Duodenal mucosa (tissue), 2 donors: ENCODE data around the gene TLCD3B.
"Not testable (repeated sequence)": the region's sequence is repeated elsewhere in the genome, so short reads cannot be mapped to it uniquely, and the experiment has no call there.

ENCODE experiments used
- H3K27ac ChIP-seq: one replicate; pipeline ENCODE4 v1.7.0; 2013; ENCODE audit warnings: low read depth, low read length
- H3K27me3 ChIP-seq, 2 donors: one replicate each; pipeline ENCODE4 v1.7.0; 2013; ENCODE audit warnings: low read length in 2 of 2, control low read depth in 1 of 2; ENCODE audit not compliant: insufficient read depth in 2 of 2, control insufficient read depth in 1 of 2
- H3K36me3 ChIP-seq, 2 donors: one replicate each; pipeline ENCODE4 v1.7.0; 2013; ENCODE audit warnings: low read length in 2 of 2, control low read depth in 1 of 2; ENCODE audit not compliant: insufficient read depth in 2 of 2, control insufficient read depth in 1 of 2
- H3K4me1 ChIP-seq, 2 donors: one replicate each; pipeline ENCODE4 v1.7.0; 2013; ENCODE audit warnings: low read length in 2 of 2, control low read depth in 1 of 2; ENCODE audit not compliant: insufficient read depth in 2 of 2, control insufficient read depth in 1 of 2
- H3K4me3 ChIP-seq, 2 donors: one replicate each; pipeline ENCODE4 v1.7.0; 2013; ENCODE audit warnings: low read length in 2 of 2, low read depth in 1 of 2
- H3K9ac ChIP-seq, 2 donors: one replicate each; pipeline ENCODE4 v1.7.0; 2013; ENCODE audit warnings: low read length in 2 of 2, low read depth in 1 of 2
- H3K9me3 ChIP-seq, 2 donors: one replicate each; pipeline ENCODE4 v1.7.0; 2013; ENCODE audit warnings: low read length in 2 of 2, control low read depth in 1 of 2; ENCODE audit not compliant: control insufficient read depth in 1 of 2

The TLCD3B gene

DNA sequence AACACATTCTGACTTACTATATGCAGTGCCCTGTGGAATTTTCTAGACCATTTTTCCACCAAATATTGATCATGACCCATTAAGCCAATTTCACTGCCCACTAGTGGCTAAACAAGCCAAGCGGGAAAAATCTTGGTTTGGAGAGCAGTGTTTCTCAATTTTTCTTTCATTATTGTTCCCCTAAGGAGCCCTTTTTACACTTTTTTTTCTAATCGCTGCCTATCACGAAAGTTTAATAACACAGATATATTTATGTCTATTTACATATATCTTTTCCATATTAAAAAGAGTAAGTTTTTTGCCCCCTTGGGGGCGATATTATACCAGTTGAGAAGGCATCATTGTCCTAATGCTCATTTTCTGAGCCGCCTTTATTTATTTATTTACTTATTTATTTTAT lies 10.8 kb upstream of the TLCD3B start:
- H3K27me3 ChIP-seq, result no peaks in the 10 kb centered on the region
- H3K4me1 ChIP-seq, result no peaks in the 10 kb centered on the region
- H3K4me3 ChIP-seq, result no peak overlapping the region
- H3K36me3 ChIP-seq, result no peaks in the 10 kb centered on the region
- H3K27ac ChIP-seq, result no peak overlapping the region
- H3K9me3 ChIP-seq, result no peaks in the 10 kb centered on the region
- H3K9ac ChIP-seq, result no peak overlapping the region

DNA sequence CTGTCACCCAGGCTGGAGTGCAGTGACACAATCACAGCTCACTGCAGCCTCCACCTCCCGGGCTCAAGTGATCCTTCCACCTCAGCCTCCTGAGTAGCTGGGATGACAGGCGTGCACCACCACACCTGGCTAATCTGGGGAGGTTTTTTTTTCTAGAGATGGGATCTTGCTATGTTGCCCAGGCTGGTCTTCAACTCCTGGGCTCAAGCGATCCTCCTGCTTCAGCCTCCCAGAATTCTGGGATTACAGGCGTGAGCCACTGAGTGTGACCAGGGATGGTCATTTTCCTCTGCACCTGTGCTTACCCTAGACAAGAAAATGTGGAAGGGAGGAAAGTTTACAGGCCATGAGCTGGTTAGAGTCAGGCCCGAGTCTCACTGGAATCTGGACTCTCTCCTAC lies 9.6 kb upstream of the TLCD3B start:
- H3K36me3 ChIP-seq, H3K9me3 ChIP-seq, H3K27me3 ChIP-seq, H3K4me1 ChIP-seq, H3K9ac ChIP-seq, H3K4me3 ChIP-seq, H3K27ac ChIP-seq: not testable (repeated sequence)

DNA sequence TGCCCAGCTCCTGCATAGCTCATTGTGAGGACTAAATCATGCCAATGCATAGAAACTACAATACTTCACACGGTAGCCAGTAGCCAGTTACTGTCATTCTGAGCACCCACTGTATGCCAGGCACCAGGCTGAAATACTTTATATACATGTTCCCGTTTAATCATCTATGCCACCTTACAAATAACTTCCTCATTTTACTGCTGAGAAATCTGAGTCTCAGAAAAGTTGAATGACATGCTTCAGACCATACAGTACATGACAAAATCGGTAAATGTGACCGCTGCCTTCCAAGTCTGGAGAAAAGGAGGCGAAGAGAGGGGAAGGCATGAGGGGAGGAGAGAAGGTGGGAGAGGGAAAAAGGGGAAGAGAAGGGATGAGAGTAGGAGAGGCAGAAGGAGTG lies 9.2 kb upstream of the TLCD3B start:
- Histone ChIP-seq H3K9ac (no peak overlapping the region), H3K9me3 (no peaks in the 10 kb centered on the region), H3K4me1 (no peaks in the 10 kb centered on the region), H3K27ac (no peak overlapping the region), H3K36me3 (no peaks in the 10 kb centered on the region), H3K4me3 (no peak overlapping the region), H3K27me3 (peaks cover 0 to under 1% of the 10 kb centered on the region in 2 donors)

DNA sequence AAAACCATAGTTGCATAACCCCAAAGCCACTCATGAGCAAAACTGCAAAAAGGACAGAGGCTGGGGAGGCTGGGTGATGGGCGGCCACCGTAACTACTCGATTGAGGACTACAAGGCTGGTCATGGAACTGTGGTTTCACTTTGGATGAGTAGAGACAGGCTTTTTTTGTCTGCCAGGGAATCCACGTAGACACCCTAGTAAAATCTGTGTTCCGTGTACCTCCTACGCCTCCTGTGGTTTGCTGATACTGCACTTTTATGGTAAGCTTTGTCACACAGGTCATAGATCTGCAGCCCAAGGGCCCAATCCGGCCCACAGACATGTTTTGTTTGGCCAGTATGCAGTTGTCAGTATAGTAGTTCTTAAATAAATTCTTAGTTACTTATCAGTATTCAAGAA lies 2.2 kb upstream of the TLCD3B start:
- no peak overlapping the region for H3K27ac ChIP-seq
- no peaks in the 10 kb centered on the region for H3K9me3 ChIP-seq
- no peaks in the 10 kb centered on the region for H3K36me3 ChIP-seq
- H3K27me3 ChIP-seq, result peaks cover 35 to 38% of the 10 kb centered on the region in 2 donors
- no peak overlapping the region for H3K9ac ChIP-seq
- no peaks in the 10 kb centered on the region for H3K4me1 ChIP-seq
- H3K4me3 ChIP-seq, result no peak overlapping the region

DNA sequence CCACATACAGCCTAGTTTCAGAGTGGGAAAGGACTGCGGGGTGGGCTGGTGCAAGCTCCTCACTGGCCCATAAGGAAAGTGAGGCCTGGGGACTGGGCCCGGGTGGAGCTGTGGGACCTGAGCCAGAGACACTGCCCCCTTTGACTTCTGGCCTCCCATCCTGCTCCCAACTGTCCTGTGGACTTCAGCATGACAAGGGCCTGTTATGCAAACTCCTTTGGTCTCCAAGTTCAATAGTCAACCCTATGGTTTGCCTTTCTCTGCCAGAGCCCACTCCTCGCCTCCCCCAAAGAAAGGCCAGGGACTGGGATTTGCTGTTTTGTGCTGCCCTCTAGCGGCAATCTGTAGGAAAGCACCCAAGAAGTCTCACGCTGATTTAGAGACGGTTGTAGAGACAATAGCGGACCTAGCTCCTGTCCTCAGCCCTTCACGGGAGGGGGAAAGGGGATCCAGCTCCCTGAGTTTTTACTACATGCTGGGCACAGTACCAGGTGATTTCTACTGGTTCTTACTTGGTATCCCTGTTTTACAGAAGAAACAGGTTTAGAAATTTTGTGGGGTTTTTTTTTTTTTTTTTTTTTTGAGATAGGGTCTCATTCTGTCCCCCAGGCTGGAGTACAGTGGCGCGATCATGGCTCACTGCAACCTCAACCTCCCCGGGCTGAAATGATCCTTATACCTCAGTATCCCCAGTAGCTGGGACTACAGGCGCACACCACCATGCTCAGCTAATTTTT lies 1.2 kb upstream of the TLCD3B start:
- Histone ChIP-seq H3K9me3 (no peaks in the 10 kb centered on the region), H3K27me3 (peaks cover 37 to 47% of the 10 kb centered on the region in 2 donors), H3K4me3 (no peak overlapping the region), H3K27ac (no peak overlapping the region), H3K9ac (no peak overlapping the region), H3K36me3 (no peaks in the 10 kb centered on the region), H3K4me1 (no peaks in the 10 kb centered on the region)

DNA sequence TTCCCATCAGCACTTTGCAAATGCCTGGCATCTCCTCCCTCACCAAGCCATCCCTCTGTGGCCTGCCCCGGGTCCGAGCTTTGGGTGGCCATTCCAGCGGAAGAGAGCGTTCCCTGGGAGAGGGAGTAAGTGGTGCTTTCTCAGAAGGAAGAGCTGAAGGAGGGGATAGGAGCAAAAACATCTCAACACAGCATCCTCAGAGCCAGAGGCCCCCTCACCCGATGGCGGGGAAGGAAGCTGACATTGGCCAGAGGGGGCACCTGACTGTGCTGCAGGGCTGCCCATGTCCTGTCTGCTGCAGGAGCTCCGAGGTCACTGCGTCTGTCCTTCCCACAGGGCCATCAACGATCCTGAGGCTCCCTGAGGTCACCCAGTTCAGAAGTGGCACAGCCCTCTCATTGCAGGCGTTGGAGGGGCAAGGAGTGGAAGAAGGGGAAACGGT lies 427 bp upstream of the TLCD3B start:
- H3K36me3 ChIP-seq, result no peaks in the 10 kb centered on the region
- H3K4me3 ChIP-seq, result no peak overlapping the region
- no peaks in the 10 kb centered on the region for H3K9me3 ChIP-seq
- no peak overlapping the region for H3K27ac ChIP-seq
- no peaks in the 10 kb centered on the region for H3K4me1 ChIP-seq
- H3K27me3 ChIP-seq, result peaks cover 45 to 47% of the 10 kb centered on the region in 2 donors
- H3K9ac ChIP-seq, result no peak overlapping the region

DNA sequence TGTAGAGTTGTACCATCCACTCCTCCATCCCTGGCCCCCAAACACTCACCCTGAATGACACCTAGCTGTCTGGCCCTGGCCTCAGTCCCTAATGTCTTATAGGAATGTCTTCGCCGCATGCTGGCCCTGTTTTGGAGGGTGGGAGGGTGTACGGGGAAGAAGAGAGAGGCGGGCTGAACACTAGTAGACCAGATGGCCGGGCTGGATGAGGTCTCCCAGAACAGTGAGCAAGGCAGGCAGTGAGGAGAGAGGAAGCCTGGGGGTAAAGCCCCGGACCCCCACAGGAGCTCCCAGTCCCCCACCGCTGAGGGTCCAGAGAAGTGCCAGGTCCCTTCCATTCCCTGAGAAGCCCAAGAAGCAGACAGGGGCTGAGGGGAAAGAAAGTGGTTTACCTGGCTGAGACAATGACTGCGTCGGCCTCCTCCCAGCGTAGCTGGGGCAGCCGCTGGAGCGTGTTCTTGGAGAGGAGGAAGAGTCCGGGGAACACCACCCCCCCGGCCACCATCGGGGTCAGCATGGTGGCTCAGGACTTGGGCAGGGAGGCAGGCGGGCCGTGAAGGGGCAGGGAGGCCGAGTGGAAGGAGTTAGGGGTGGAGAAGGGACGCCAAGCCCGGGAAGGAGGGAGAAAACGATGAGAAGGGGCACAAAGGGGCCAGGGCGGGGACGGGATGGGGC lies 923 bp downstream of the TLCD3B start:
- no peak overlapping the region for H3K4me3 ChIP-seq
- no peak overlapping the region for H3K27ac ChIP-seq
- peaks cover 51 to 52% of the 10 kb centered on the region in 2 donors for H3K27me3 ChIP-seq
- H3K9me3 ChIP-seq, result no peaks in the 10 kb centered on the region
- H3K9ac ChIP-seq, result no peak overlapping the region
- H3K36me3 ChIP-seq, result no peaks in the 10 kb centered on the region
- H3K4me1 ChIP-seq, result no peaks in the 10 kb centered on the region

DNA sequence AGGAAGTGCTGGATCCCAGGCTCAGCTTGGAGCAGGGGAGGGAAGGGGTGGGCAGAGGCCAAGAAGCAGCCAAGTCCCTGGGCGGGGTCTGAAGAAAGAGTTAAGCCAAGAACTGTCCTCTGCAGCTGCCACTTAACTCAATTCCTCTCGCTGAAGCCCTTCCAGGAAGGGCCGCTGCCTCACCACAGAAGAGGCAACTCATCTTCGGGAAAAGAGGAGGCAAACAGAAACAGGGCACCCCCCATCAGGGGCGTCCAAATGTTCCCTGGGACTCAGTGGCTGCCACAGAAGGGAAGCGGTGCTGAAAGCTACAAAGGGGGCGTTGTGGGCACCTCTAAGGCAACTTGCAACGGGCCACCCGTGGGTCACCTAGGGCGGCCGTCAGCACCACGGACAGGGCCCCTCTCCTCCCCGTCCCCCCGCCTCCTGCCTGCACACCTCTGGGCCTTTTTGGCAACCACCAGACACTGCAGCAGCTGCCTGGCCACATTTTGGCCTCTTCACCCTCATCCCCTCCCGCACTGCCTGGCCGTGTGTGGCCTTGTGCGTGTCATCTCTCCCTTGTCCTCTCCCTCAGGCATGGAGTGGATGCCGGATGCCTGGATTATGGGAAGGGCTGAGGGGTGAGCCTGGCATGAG lies 2.5 kb downstream of the TLCD3B start:
- Histone ChIP-seq H3K9me3 (no peaks in the 10 kb centered on the region), H3K36me3 (no peaks in the 10 kb centered on the region), H3K27ac (no peak overlapping the region), H3K4me3 (no peak overlapping the region), H3K27me3 (peaks cover 51 to 52% of the 10 kb centered on the region in 2 donors), H3K4me1 (no peaks in the 10 kb centered on the region), H3K9ac (no peak overlapping the region)

DNA sequence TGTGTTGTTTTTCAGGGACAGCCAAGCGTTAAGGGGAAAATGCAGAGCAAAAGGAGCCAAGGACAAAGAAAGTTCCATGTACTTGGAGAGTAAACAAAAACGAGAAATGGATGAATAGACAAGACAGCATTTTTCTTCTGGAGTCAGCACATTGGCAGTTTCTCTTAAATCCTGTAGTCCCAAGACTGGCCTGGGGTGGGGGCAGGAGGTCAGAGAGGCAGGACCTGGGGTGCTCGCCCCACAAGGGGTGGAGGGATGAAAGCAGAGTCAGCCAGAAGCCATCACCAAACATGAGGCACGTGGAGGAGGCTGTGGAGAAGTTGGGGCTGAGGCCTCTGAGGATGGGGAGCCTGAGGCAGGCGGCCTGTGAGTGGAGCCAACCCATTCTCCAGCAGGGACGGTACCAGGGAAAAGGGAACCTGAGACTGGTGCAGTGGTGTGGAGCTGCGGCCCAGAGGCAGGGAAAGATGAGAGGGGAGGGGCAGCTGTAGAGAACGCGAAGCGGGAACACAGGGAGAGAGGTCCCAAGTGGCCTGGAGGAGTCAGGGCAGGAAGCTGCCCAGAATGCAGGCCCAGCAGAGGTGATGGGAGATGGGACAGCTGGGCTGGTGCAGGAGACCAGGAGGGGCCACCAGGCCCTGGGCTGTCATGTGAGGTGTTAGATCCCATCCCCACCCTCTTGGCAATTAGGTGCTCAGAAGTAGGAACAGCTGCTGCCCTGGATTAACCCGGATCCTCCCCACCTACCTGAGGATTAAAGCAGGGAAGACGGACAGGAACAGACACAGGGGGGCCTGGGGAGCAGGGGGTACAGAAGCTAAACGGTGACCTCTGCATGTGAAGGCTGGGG lies 3.3 kb downstream of the TLCD3B start:
- Histone ChIP-seq H3K27ac (no peak overlapping the region), H3K36me3 (no peaks in the 10 kb centered on the region), H3K27me3 (peaks cover 51 to 52% of the 10 kb centered on the region in 2 donors), H3K9ac (no peak overlapping the region), H3K4me3 (no peak overlapping the region), H3K9me3 (no peaks in the 10 kb centered on the region), H3K4me1 (no peaks in the 10 kb centered on the region)
